HG02763 (cell line): ENCODE data around the gene TEX26.

ENCODE experiments used
- ATAC-seq: cut with Tn5 transposase; IDR thresholded peaks from one replicate; pipeline ENCODE4 v1.9.1; 2021; ENCODE audit warnings: mild to moderate bottlenecking, moderate library complexity; ENCODE audit not compliant: unreplicated experiment

The TEX26 gene

GRCh38 chr13:30974350-30974749 lies 41.9 kb downstream of the TEX26 start:
- ATAC-seq: no peak

- ATAC-seq: no peak
Measured at GRCh38 chr13:30976025-30976424, 43.6 kb downstream of the TEX26 start.

GRCh38 chr13:30978981-30979956 lies 46.8 kb downstream of the TEX26 start:
- no peak for ATAC-seq

- no peak for ATAC-seq
Measured at GRCh38 chr13:30982506-30982905, 50.0 kb downstream of the TEX26 start.

- no peak for ATAC-seq
Measured at GRCh38 chr13:30982906-30983305, 50.5 kb downstream of the TEX26 start.

GRCh38 chr13:30983431-30983830 lies 51.0 kb downstream of the TEX26 start:
- no peak for ATAC-seq

- ATAC-seq: no peak
Measured at GRCh38 chr13:30984620-30985019, 52.2 kb downstream of the TEX26 start.

GRCh38 chr13:30985637-30986205 lies 53.3 kb downstream of the TEX26 start:
- no peak for ATAC-seq

GRCh38 chr13:30991184-30991583 lies 58.7 kb downstream of the TEX26 start:
- ATAC-seq: no peak

- ATAC-seq: no peak
Measured at GRCh38 chr13:30991922-30992321, 59.5 kb downstream of the TEX26 start.

GRCh38 chr13:30995331-30995730 lies 62.9 kb downstream of the TEX26 start:
- ATAC-seq: no peak

- ATAC-seq: no peak
Measured at GRCh38 chr13:30997697-30998096, 65.2 kb downstream of the TEX26 start.

GRCh38 chr13:30998136-30999088 lies 66.0 kb downstream of the TEX26 start:
- ATAC-seq: no peak

GRCh38 chr13:31000889-31001288 lies 68.4 kb downstream of the TEX26 start:
- no peak for ATAC-seq

- no peak for ATAC-seq
Measured at GRCh38 chr13:31001647-31002046, 69.2 kb downstream of the TEX26 start.

GRCh38 chr13:31005066-31005465 lies 72.6 kb downstream of the TEX26 start:
- no peak for ATAC-seq

- ATAC-seq: no peak
Measured at GRCh38 chr13:31007417-31007816, 75.0 kb downstream of the TEX26 start.

GRCh38 chr13:31008400-31009115 lies 76.1 kb downstream of the TEX26 start:
- ATAC-seq: no peak

- ATAC-seq: no peak
Measured at GRCh38 chr13:31009166-31009565, 76.7 kb downstream of the TEX26 start.

GRCh38 chr13:31010296-31010695 lies 77.8 kb downstream of the TEX26 start:
- no peak for ATAC-seq
